MCF 10A (cell line): ENCODE results near the gene CCDC57. TPM values are rescaled to one million over a fixed set of nuclear protein-coding genes. Genes with fewer than 3 reads are reported as not detected.

Experiments used
- BruUV-seq: library from RNA; stranded (reverse); fragments of 400-500 nt; replicated peaks from 2 replicates; lab custom pipeline; 2021; lab: Mats Ljungman, UMichigan
- CTCF ChIA-PET: fragments of 300-600 bp; sonication (Branson Sonifier 250); formaldehyde crosslinking; extraction: SDS; loops from one replicate; lab custom pipeline; 2021; ENCODE audit warnings: antibody characterized with exemption, inconsistent platforms; lab: Yijun Ruan, JAX
- POLR2A ChIA-PET: fragments of 300-600, 350-650 bp; sonication (Branson Sonifier 250); formaldehyde crosslinking; extraction: SDS; loops from one replicate; lab custom pipeline; 2020; ENCODE audit warnings: antibody characterized with exemption, inconsistent platforms; lab: Yijun Ruan, JAX
- DNase-seq: peaks from one replicate; pipeline ENCODE4 v3.0.0-alpha.2; 2018; ENCODE audit not compliant: unreplicated experiment
- H3K27ac Mint-ChIP-seq: one replicate; pipeline ENCODE4 v1.8.0; 2022; ENCODE audit warnings: mild to moderate bottlenecking, low read depth, mixed read lengths; ENCODE audit not compliant: unreplicated experiment
- H3K27me3 Mint-ChIP-seq: one replicate; pipeline ENCODE4 v1.8.0; 2022; ENCODE audit warnings: mixed read lengths; ENCODE audit not compliant: insufficient read depth, unreplicated experiment
- H3K36me3 Mint-ChIP-seq: one replicate; pipeline ENCODE4 v1.8.0; 2022; ENCODE audit warnings: mild to moderate bottlenecking, moderate library complexity, mixed read lengths; ENCODE audit not compliant: insufficient read depth, unreplicated experiment
- H3K4me1 Mint-ChIP-seq: one replicate; pipeline ENCODE4 v1.8.0; 2022; ENCODE audit warnings: mixed read lengths; ENCODE audit not compliant: insufficient read depth, unreplicated experiment
- H3K4me3 Mint-ChIP-seq: one replicate; pipeline ENCODE4 v1.8.0; 2022; ENCODE audit warnings: mild to moderate bottlenecking, moderate library complexity, mixed read lengths; ENCODE audit not compliant: unreplicated experiment
- H3K9me3 Mint-ChIP-seq: one replicate; pipeline ENCODE4 v1.8.0; 2022; ENCODE audit warnings: mixed read lengths; ENCODE audit not compliant: unreplicated experiment
- CTCF ChIP-seq: fragments of 200-600 bp; IDR thresholded peaks from one replicate; pipeline ENCODE4 v1.8.0; 2022; ENCODE audit warnings: antibody characterized with exemption, mild to moderate bottlenecking; ENCODE audit not compliant: unreplicated experiment
- intact Hi-C: fragments of 100-400 bp; cut with micrococcal nuclease; formaldehyde crosslinking; loops from 2 replicates; pipeline ENCODE4 v1.14.1; 2022
- total RNA-seq: library from RNA; stranded (reverse); gene quantifications from 2 replicates; pipeline ENCODE4 v1.2.3, GENCODE V29; 2022

Gene CCDC57
- total RNA-seq, 1 experiment from 2014 or later = 86.8 TPM

- intact Hi-C loops = no loop called here
- no peak overlapping the region for H3K27ac Mint-ChIP-seq
- no peak for TF ChIP-seq CTCF
- BruUV-seq = no TSS peak
- no peak for DNase-seq
- H3K36me3 Mint-ChIP-seq = peaks cover 17% of the 10 kb centered on the region
- H3K4me1 Mint-ChIP-seq = no peaks in the 10 kb centered on the region
- no peaks in the 10 kb centered on the region for H3K27me3 Mint-ChIP-seq
- H3K9me3 Mint-ChIP-seq = peaks cover 12% of the 10 kb centered on the region
- ChIA-PET CTCF (interaction anchor here (0.7 to 1.7 kb wide), 3 partner anchors 46 to 662 kb away, joined by 3 to 10 read pairs (median 3); no protein-coding TSS in a partner anchor), POLR2A (interaction anchor here (0.6 to 1.7 kb wide), 5 partner anchors 18 to 468 kb away, joined by 3 to 6 read pairs (median 3); partner anchors contain the start of genes ARL16, FASN, HGS and RAC3)
- H3K4me3 Mint-ChIP-seq = no peak overlapping the region
Observed at GRCh38 chr17:82152114-82152513, 60.5 kb downstream of the CCDC57 start.

GRCh38 chr17:82151106-82151957, 61.3 kb downstream of the CCDC57 start:
- H3K27me3 Mint-ChIP-seq = no peaks in the 10 kb centered on the region
- no peak for DNase-seq
- no peaks in the 10 kb centered on the region for H3K4me1 Mint-ChIP-seq
- no peak for TF ChIP-seq CTCF
- peaks cover 20% of the 10 kb centered on the region for H3K36me3 Mint-ChIP-seq
- BruUV-seq = no TSS peak
- POLR2A ChIA-PET = interaction anchor here (0.6 to 1.7 kb wide), 4 partner anchors 17 to 468 kb away, joined by 3 to 6 read pairs (median 4); partner anchors contain the start of genes ARL16, FASN, HGS and RAC3
- H3K9me3 Mint-ChIP-seq = peaks cover 16% of the 10 kb centered on the region
- no peak overlapping the region for H3K27ac Mint-ChIP-seq
- CTCF ChIA-PET = interaction anchor here (1.0 to 1.1 kb wide), 2 partner anchors 55 to 86 kb away, joined by 3 read pairs; no protein-coding TSS in a partner anchor
- intact Hi-C loops = no loop called here
- no peak overlapping the region for H3K4me3 Mint-ChIP-seq

GRCh38 chr17:82149401-82150099, 63.1 kb downstream of the CCDC57 start:
- no peak overlapping the region for H3K27ac Mint-ChIP-seq
- no TSS peak for BruUV-seq
- DNase-seq = no peak
- POLR2A ChIA-PET = no interaction called here
- no peaks in the 10 kb centered on the region for H3K4me1 Mint-ChIP-seq
- intact Hi-C loops = no loop called here
- CTCF ChIA-PET = no interaction called here
- no peak for TF ChIP-seq CTCF
- no peaks in the 10 kb centered on the region for H3K27me3 Mint-ChIP-seq
- no peak overlapping the region for H3K4me3 Mint-ChIP-seq
- H3K36me3 Mint-ChIP-seq = peaks cover 20% of the 10 kb centered on the region
- peaks cover 16% of the 10 kb centered on the region for H3K9me3 Mint-ChIP-seq

- peaks cover 16% of the 10 kb centered on the region for H3K9me3 Mint-ChIP-seq
- DNase-seq = peak; percentile 6
- H3K27ac Mint-ChIP-seq = no peak overlapping the region
- CTCF ChIA-PET = no interaction called here
- no peaks in the 10 kb centered on the region for H3K4me1 Mint-ChIP-seq
- H3K27me3 Mint-ChIP-seq = no peaks in the 10 kb centered on the region
- no peak for TF ChIP-seq CTCF
- intact Hi-C loops = no loop called here
- no TSS peak for BruUV-seq
- H3K36me3 Mint-ChIP-seq = peaks cover 20% of the 10 kb centered on the region
- no peak overlapping the region for H3K4me3 Mint-ChIP-seq
- POLR2A ChIA-PET = no interaction called here
Observed at GRCh38 chr17:82148997-82149396, 63.6 kb downstream of the CCDC57 start.
